Tibial nerve (tissue), 4 donors: ENCODE data around the gene CCDC40. TPM values are rescaled to one million over a fixed set of nuclear protein-coding genes. Genes with fewer than 3 reads are reported as not detected.
A peak's percentile ranks its signal among the peaks of the same experiment; 100 is the strongest.

Experiments
- DNase-seq, 2 donors: peaks; one replicate each; pipeline ENCODE4 v3.0.0-alpha.2; 2019; ENCODE audit warnings: low spot score in 2 of 2
- H3K27ac ChIP-seq, 4 donors: fragments of 200-600 bp; sonication (generic) in 3 of 4; one replicate each; pipeline ENCODE4 v1.5.1; 2017 to 2019; ENCODE audit warnings: mild to moderate bottlenecking in 1 of 4
- H3K27me3 ChIP-seq, 2 donors: fragments of 200-600 bp; sonication (generic) in 1 of 2; one replicate each; pipeline versions ENCODE4 v1.5.1 to v1.6.0; 2017 to 2019
- H3K36me3 ChIP-seq, 3 donors: fragments of 200-600 bp; sonication (generic); one replicate each; pipeline ENCODE4 v1.5.1; 2018 to 2019
- H3K4me1 ChIP-seq, 4 donors: fragments of 200-600 bp; sonication (generic) in 3 of 4; one replicate each; pipeline ENCODE4 v1.5.1; 2017 to 2019
- H3K4me3 ChIP-seq, 4 donors: fragments of 200-600 bp; sonication (generic) in 3 of 4; one replicate each; pipeline ENCODE4 v1.5.1; 2017 to 2019; ENCODE audit warnings: mild to moderate bottlenecking in 1 of 4, moderate library complexity in 1 of 4
- H3K9me3 ChIP-seq, 4 donors: fragments of 200-600 bp; sonication (generic) in 3 of 4; one replicate each; pipeline ENCODE4 v1.5.1; 2017 to 2019
- CTCF ChIP-seq, 5 experiments: fragments of 200-600 bp in 3 of 5; fragments of 450-650 bp in 2 of 5; sonication (generic) in 3 of 5; IDR thresholded peaks; one replicate each; pipeline ENCODE4 v1.5.1; 2016 to 2019; ENCODE audit warnings: antibody characterized with exemption in 5 of 5, mild to moderate bottlenecking in 3 of 5, moderate library complexity in 2 of 5
- EP300 ChIP-seq, 2 donors: sonication (generic); formaldehyde crosslinking; IDR thresholded peaks; one replicate each; pipeline ENCODE4 v1.6.1; 2017; ENCODE audit warnings: antibody characterized with exemption in 2 of 2, mild to moderate bottlenecking in 1 of 2
- POLR2A ChIP-seq, 2 donors: fragments of 450-650 bp; IDR thresholded peaks; one replicate each; pipeline ENCODE4 v1.6.1; 2017; ENCODE audit warnings: antibody characterized with exemption in 2 of 2, mild to moderate bottlenecking in 2 of 2, moderate library complexity in 2 of 2
- WGBS, 2 donors: methylation state at CpG; one replicate each; pipeline ENCODE4 v1.1.5; 2018; 5-methylcytosine and 5-hydroxymethylcytosine counted together
- total RNA-seq, 4 donors: library from RNA; depleted of rRNA; stranded (reverse); fragments of >200 nt; gene quantifications; one replicate each; pipeline ENCODE4 v1.1.0, GENCODE V29; 2016

The CCDC40 gene
- 10 to 100 TPM in 3 of 4 donors, 1 to 10 TPM in 1; 7.1 to 13.8 (median 12.0) TPM for total RNA-seq

- DNase-seq = peak; percentile 68 to 74
- TF ChIP-seq EP300 (IDR thresholded peaks at IDR 0.05) = peak in 1 of 2 donors; percentile 84
- TF ChIP-seq CTCF (IDR thresholded peaks at IDR 0.05) = peak in 1 of 5 experiments; percentile 15
- peak in 1 of 2 donors; percentile 27 for TF ChIP-seq POLR2A (IDR thresholded peaks at IDR 0.05)
- Histone ChIP-seq H3K36me3 (peaks cover 0 to 13% (median 0%) of the 10 kb centered on the region in 3 donors), H3K27ac (peak within 1 kb of the TSS; percentile 65 to 98 (median 92)), H3K27me3 (no peaks in the 10 kb centered on the region), H3K4me3 (peak within 1 kb of the TSS; percentile 56 to 98 (median 80)), H3K9me3 (no peaks in the 10 kb centered on the region), H3K4me1 (peaks cover 0 to 43% (median 8%) of the 10 kb centered on the region in 4 donors)
- WGBS, 2 donors = 0% methylated on average over 18 to 59 of the region's 89 CpGs
Observed at GRCh38 chr17:80035937-80036714, at the start of gene CCDC40. CCDC40 (plus strand) TSS chr17:80036642; CDS start chr17:80036663, 21 bp downstream.

GRCh38 chr17:79987187-79987934 lies 49.1 kb upstream of the CCDC40 start:
- 81 to 87% methylated on average over 18 of the region's 18 CpGs for WGBS, 2 donors
- Histone ChIP-seq H3K4me3 (no peak overlapping the region), H3K36me3 (no peaks in the 10 kb centered on the region), H3K27ac (no peak overlapping the region), H3K9me3 (no peaks in the 10 kb centered on the region), H3K4me1 (peaks cover 3 to 52% (median 26%) of the 10 kb centered on the region in 4 donors), H3K27me3 (no peaks in the 10 kb centered on the region)
- TF ChIP-seq CTCF (IDR thresholded peaks at IDR 0.05) (no peak), EP300 (IDR thresholded peaks at IDR 0.05) (no peak), POLR2A (IDR thresholded peaks at IDR 0.05) (no peak)
- DNase-seq = no peak

- WGBS, 2 donors = 54 to 55% methylated on average over 7 of the region's 7 CpGs
- peak overlapping the region in 3 of 4 donors; percentile 15 to 66 (median 27) for H3K27ac ChIP-seq
- no peak overlapping the region for H3K4me3 ChIP-seq
- H3K9me3 ChIP-seq = no peaks in the 10 kb centered on the region
- TF ChIP-seq CTCF (IDR thresholded peaks at IDR 0.05) (no peak), EP300 (IDR thresholded peaks at IDR 0.05) (no peak), POLR2A (IDR thresholded peaks at IDR 0.05) (no peak)
- no peaks in the 10 kb centered on the region for H3K36me3 ChIP-seq
- DNase-seq = no peak
- peaks cover 3 to 57% (median 31%) of the 10 kb centered on the region in 4 donors for H3K4me1 ChIP-seq
- H3K27me3 ChIP-seq = no peaks in the 10 kb centered on the region
Observed at GRCh38 chr17:79987935-79988184, 48.6 kb upstream of the CCDC40 start.

- Histone ChIP-seq H3K27me3 (no peaks in the 10 kb centered on the region), H3K9me3 (no peaks in the 10 kb centered on the region), H3K36me3 (no peaks in the 10 kb centered on the region), H3K4me3 (no peak overlapping the region), H3K4me1 (peaks cover 3 to 62% (median 34%) of the 10 kb centered on the region in 4 donors), H3K27ac (peak overlapping the region in 3 of 4 donors; percentile 15 to 66 (median 27))
- 41 to 54% methylated on average over 27 to 28 of the region's 28 CpGs for WGBS, 2 donors
- TF ChIP-seq EP300 (IDR thresholded peaks at IDR 0.05) (peak in 1 of 2 donors; percentile 17), CTCF (IDR thresholded peaks at IDR 0.05) (no peak), POLR2A (IDR thresholded peaks at IDR 0.05) (no peak)
- DNase-seq = no peak
Observed at GRCh38 chr17:79988185-79988971, 48.1 kb upstream of the CCDC40 start.
